ENCODE data around the gene DUS4L.

Gene DUS4L

DNA sequence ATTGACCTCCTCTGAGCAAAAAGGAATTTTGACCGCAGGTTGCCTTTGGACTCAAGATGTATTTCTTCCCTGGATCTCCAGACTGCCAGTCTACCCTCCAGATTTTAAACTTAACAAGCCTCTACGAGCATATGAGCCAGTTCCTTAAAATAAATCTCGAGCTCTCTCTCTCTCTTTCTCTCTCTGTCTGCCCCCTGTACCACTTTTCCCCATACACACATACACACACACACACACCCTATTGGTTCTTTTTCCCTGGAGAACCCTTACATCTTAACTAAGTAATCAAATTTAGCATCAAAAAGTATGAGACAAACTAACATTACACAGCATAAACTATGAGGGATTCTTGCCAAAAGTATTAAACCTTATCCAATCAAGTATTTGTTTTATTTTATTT, 27.6 kb downstream of the DUS4L start:
- no peaks in the 10 kb centered on the region for H3K4me1 Mint-ChIP-seq (ENCODE audit: low read depth)
- no peak overlapping the region for H3K27ac Mint-ChIP-seq
- H3K36me3 Mint-ChIP-seq (ENCODE audit: low read depth), result peaks cover 30% of the 10 kb centered on the region
- no peaks in the 10 kb centered on the region for H3K9me3 Mint-ChIP-seq
- H3K4me3 Mint-ChIP-seq, result no peak overlapping the region
- DNase-seq (ENCODE audit: low spot score), result no peak
- no peaks in the 10 kb centered on the region for H3K27me3 Mint-ChIP-seq (ENCODE audit: low read depth)

- DNase-seq (ENCODE audit: low spot score), result no peak
- no peak overlapping the region for H3K27ac Mint-ChIP-seq
- H3K4me1 Mint-ChIP-seq (ENCODE audit: low read depth), result no peaks in the 10 kb centered on the region
- H3K36me3 Mint-ChIP-seq (ENCODE audit: low read depth), result peaks cover 31% of the 10 kb centered on the region
- H3K9me3 Mint-ChIP-seq, result no peaks in the 10 kb centered on the region
- no peak overlapping the region for H3K4me3 Mint-ChIP-seq
- H3K27me3 Mint-ChIP-seq (ENCODE audit: low read depth), result no peaks in the 10 kb centered on the region
These were observed 28.7 kb downstream of the DUS4L start for GRCh38 chr7:107592361-107593024.

GRCh38 chr7:107593025-107593410, 29.2 kb downstream of the DUS4L start:
- DNase-seq (ENCODE audit: low spot score), result no peak
- Mint-ChIP-seq H3K27ac (no peak overlapping the region), H3K4me3 (no peak overlapping the region), H3K27me3 (ENCODE audit: low read depth) (no peaks in the 10 kb centered on the region), H3K9me3 (no peaks in the 10 kb centered on the region), H3K36me3 (ENCODE audit: low read depth) (peaks cover 34% of the 10 kb centered on the region), H3K4me1 (ENCODE audit: low read depth) (no peaks in the 10 kb centered on the region)

GRCh38 chr7:107594961-107595737, 31.4 kb downstream of the DUS4L start:
- H3K27ac Mint-ChIP-seq, result no peak overlapping the region
- no peaks in the 10 kb centered on the region for H3K9me3 Mint-ChIP-seq
- H3K36me3 Mint-ChIP-seq (ENCODE audit: low read depth), result peaks cover 35% of the 10 kb centered on the region
- H3K4me1 Mint-ChIP-seq (ENCODE audit: low read depth), result no peaks in the 10 kb centered on the region
- H3K4me3 Mint-ChIP-seq, result no peak overlapping the region
- DNase-seq (ENCODE audit: low spot score), result no peak
- no peaks in the 10 kb centered on the region for H3K27me3 Mint-ChIP-seq (ENCODE audit: low read depth)

DNA sequence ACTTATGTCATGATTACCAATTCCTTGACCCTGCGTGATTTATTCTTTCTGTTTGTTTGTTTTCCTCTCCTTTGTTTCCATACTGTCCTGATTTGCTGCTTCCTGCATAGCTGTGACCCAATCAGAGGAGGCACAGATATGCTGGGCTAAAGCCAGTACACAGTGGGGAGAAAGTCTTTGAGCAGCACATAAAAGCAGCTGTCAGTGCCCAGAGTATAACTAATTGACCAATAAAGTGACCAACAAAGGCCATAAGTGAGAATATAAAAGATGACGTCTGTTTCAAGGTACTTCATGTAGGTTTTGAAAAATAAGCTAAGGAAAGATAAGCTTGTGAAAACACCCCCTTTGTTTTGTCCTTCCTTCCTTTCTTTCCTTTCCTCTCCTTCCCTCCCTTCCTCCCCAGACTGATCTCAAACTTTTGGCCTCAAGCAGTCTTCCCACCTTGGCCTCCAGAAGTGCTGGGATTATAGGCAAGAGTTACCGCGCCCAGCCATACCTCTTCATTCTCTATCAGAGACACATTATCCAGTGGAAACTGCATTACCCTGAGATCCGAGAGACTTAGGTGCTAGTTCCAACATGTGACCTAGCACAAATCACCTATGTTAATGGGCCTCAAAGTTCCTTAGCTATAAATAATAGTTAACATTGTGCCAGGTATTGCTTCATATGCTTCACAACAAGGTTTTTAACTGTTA, 33.3 kb downstream of the DUS4L start:
- no peaks in the 10 kb centered on the region for H3K9me3 Mint-ChIP-seq
- H3K27ac Mint-ChIP-seq, result no peak overlapping the region
- H3K36me3 Mint-ChIP-seq (ENCODE audit: low read depth), result peaks cover 38% of the 10 kb centered on the region
- no peaks in the 10 kb centered on the region for H3K27me3 Mint-ChIP-seq (ENCODE audit: low read depth)
- H3K4me1 Mint-ChIP-seq (ENCODE audit: low read depth), result no peaks in the 10 kb centered on the region
- H3K4me3 Mint-ChIP-seq, result no peak overlapping the region
- no peak for DNase-seq (ENCODE audit: low spot score)

GRCh38 chr7:107597582-107597916, 33.8 kb downstream of the DUS4L start:
- H3K27ac Mint-ChIP-seq, result no peak overlapping the region
- H3K27me3 Mint-ChIP-seq (ENCODE audit: low read depth), result no peaks in the 10 kb centered on the region
- H3K36me3 Mint-ChIP-seq (ENCODE audit: low read depth), result peaks cover 39% of the 10 kb centered on the region
- no peaks in the 10 kb centered on the region for H3K4me1 Mint-ChIP-seq (ENCODE audit: low read depth)
- no peak overlapping the region for H3K4me3 Mint-ChIP-seq
- DNase-seq (ENCODE audit: low spot score), result no peak
- H3K9me3 Mint-ChIP-seq, result no peaks in the 10 kb centered on the region

DNA sequence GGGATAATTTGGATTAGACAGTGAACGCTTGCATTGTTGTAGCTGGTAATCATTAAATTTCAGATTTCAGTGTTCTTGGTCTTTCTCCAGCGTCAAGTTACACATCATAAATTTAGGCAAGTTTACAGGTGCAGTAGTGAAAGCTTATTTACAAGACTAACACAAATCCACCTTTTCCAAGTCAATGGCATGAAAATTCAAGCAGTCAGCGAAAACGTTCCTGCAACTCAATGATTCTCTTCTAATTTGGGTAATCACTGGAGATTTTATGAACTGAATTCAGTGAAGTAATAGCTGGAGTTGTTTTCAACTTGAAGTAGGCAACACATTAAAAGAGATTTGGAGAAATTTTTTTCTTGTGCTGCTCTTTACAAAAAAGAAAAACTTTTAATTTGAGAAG, 34.2 kb downstream of the DUS4L start:
- Mint-ChIP-seq H3K27me3 (ENCODE audit: low read depth) (no peaks in the 10 kb centered on the region), H3K4me3 (no peak overlapping the region), H3K36me3 (ENCODE audit: low read depth) (peaks cover 40% of the 10 kb centered on the region), H3K9me3 (no peaks in the 10 kb centered on the region), H3K27ac (no peak overlapping the region), H3K4me1 (ENCODE audit: low read depth) (no peaks in the 10 kb centered on the region)
- no peak for DNase-seq (ENCODE audit: low spot score)

DNA sequence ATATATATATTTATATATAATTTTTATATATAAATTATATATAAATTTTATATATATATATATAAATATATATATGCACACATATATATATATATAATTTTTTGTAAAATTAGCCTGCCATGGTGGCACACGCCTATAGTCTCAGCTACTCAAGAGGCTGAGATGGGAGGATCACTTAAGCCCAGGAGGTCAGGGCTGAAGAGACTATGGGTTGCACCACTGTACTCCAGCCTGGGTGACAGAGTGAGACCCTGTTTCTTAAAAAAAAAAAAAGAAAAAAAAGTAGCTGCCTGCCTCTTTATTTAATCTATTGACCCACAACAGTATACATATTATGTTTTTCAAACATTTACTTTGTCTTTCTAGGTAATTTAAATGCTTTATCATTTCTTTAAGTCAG, 35.5 kb downstream of the DUS4L start:
- Mint-ChIP-seq H3K27me3 (ENCODE audit: low read depth) (no peaks in the 10 kb centered on the region), H3K4me3 (no peak overlapping the region), H3K9me3 (no peaks in the 10 kb centered on the region), H3K36me3 (ENCODE audit: low read depth) (peaks cover 38% of the 10 kb centered on the region), H3K4me1 (ENCODE audit: low read depth) (no peaks in the 10 kb centered on the region), H3K27ac (no peak overlapping the region)
- no peak for DNase-seq (ENCODE audit: low spot score)

DNA sequence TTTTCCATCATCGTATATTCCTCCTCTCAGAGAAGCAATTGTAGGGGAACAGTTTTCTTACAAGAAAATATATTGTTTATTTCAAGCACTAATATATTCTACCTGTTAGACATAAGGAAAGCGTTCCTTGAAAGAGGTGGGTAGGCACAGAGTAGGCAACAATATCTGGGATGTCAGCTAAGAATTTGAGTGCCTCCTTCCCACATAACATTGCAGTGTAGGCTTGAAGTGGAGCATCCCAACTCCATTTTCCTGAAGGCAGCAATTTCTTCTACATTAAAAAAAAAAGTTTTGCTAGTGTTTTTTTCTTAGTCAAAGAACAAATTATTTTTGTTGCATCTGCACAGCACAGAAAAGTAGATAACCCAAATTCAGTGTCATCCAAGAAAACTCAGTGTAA, 37.0 kb downstream of the DUS4L start:
- H3K27me3 Mint-ChIP-seq (ENCODE audit: low read depth), result no peaks in the 10 kb centered on the region
- no peaks in the 10 kb centered on the region for H3K4me1 Mint-ChIP-seq (ENCODE audit: low read depth)
- H3K36me3 Mint-ChIP-seq (ENCODE audit: low read depth), result peaks cover 30% of the 10 kb centered on the region
- no peak overlapping the region for H3K27ac Mint-ChIP-seq
- no peak overlapping the region for H3K4me3 Mint-ChIP-seq
- H3K9me3 Mint-ChIP-seq, result no peaks in the 10 kb centered on the region
- no peak for DNase-seq (ENCODE audit: low spot score)

DNA sequence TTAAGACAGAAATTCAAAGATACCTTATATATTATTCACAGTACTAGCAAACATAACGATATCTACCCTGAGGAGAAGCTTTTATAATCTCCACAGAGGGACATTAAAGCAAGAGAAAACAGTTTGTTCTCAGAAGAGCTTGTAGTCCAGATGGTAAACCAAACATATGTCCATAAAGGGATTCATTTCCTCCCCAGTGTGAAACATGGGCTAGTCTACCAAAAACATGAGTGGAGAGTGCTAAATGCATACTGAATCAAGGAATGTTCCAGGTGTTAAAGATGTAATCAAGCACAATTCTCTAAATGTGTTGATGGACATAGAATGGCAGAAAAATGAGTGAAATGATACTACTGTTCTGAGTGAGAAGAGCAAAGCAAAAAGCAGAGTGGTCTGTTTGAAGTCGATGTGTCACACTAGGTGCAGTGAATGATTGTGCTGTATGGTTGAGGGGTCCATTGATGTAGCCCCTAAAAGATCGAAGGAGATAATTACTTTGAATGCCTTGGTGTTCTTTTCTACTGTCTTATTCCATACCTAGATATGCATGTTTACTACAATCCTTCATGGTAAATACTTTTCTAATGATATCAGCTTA, 41.5 kb downstream of the DUS4L start:
- H3K4me3 Mint-ChIP-seq, result no peak overlapping the region
- H3K36me3 Mint-ChIP-seq (ENCODE audit: low read depth), result peaks cover 19% of the 10 kb centered on the region
- no peaks in the 10 kb centered on the region for H3K9me3 Mint-ChIP-seq

GRCh38 chr7:107606303-107606702, 42.5 kb downstream of the DUS4L start:
- no peak for DNase-seq (ENCODE audit: low spot score)
- Mint-ChIP-seq H3K27me3 (ENCODE audit: low read depth) (no peaks in the 10 kb centered on the region), H3K4me1 (ENCODE audit: low read depth) (no peaks in the 10 kb centered on the region), H3K9me3 (no peaks in the 10 kb centered on the region), H3K36me3 (ENCODE audit: low read depth) (peaks cover 17% of the 10 kb centered on the region), H3K4me3 (no peak overlapping the region), H3K27ac (no peak overlapping the region)

More for the DNA sequence above, 41.5 kb downstream of the DUS4L start:
- no peaks in the 10 kb centered on the region for H3K27me3 Mint-ChIP-seq (ENCODE audit: low read depth)
- H3K4me1 Mint-ChIP-seq (ENCODE audit: low read depth), result no peaks in the 10 kb centered on the region
- no peak for DNase-seq (ENCODE audit: low spot score)
- no peak overlapping the region for H3K27ac Mint-ChIP-seq

DNA sequence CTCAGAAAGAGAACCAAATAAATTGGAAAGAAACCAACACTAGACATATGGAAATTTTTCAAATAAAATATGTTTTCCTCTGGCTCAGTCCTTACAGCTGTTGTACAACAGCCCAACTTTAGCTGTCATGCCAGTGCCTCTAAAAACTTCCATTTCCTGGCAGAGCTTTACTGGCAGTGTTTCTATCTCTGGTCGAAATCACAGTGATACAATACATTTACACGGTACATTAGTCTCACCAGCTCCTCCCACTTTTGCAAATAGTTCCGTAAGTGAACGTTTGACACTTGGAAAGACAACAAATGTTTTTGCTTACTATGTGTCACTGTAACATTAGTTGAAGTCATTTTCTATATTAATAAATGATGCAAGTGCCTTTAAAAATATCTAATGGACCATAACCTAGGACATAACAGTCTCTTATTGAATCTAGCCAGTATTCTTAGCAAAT, 46.1 kb downstream of the DUS4L start:
- H3K27ac Mint-ChIP-seq, result no peak overlapping the region
- H3K27me3 Mint-ChIP-seq (ENCODE audit: low read depth), result no peaks in the 10 kb centered on the region
- no peak overlapping the region for H3K4me3 Mint-ChIP-seq
- H3K36me3 Mint-ChIP-seq (ENCODE audit: low read depth), result peaks cover 26% of the 10 kb centered on the region
- peaks cover 11% of the 10 kb centered on the region for H3K4me1 Mint-ChIP-seq (ENCODE audit: low read depth)
- no peaks in the 10 kb centered on the region for H3K9me3 Mint-ChIP-seq
- DNase-seq (ENCODE audit: low spot score), result no peak

DNA sequence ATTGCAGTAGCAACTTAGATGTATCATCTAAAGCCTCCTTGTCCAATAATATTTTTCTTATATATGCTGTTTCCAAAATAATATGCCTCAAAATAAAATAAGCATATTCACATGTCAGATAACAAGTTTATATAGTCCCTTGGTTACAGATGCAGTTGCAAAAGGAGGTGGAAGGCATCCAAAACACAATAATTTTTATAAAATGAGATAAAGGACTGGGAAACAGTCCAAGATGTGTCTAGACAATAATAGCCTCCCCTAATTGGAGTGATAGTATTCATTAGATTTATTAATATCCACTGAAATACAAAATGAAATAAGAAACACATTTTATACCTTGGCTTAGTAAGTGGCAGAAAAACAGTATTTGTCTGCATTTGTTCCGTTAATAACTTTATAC, 46.6 kb downstream of the DUS4L start:
- Mint-ChIP-seq H3K36me3 (ENCODE audit: low read depth) (peaks cover 29% of the 10 kb centered on the region), H3K9me3 (no peaks in the 10 kb centered on the region), H3K4me1 (ENCODE audit: low read depth) (peaks cover 14% of the 10 kb centered on the region), H3K27me3 (ENCODE audit: low read depth) (no peaks in the 10 kb centered on the region), H3K4me3 (no peak overlapping the region), H3K27ac (no peak overlapping the region)
- no peak for DNase-seq (ENCODE audit: low spot score)

- no peaks in the 10 kb centered on the region for H3K9me3 Mint-ChIP-seq
- H3K27me3 Mint-ChIP-seq (ENCODE audit: low read depth), result no peaks in the 10 kb centered on the region
- no peak overlapping the region for H3K4me3 Mint-ChIP-seq
- H3K36me3 Mint-ChIP-seq (ENCODE audit: low read depth), result peaks cover 40% of the 10 kb centered on the region
- DNase-seq (ENCODE audit: low spot score), result no peak
- no peak overlapping the region for H3K27ac Mint-ChIP-seq
- H3K4me1 Mint-ChIP-seq (ENCODE audit: low read depth), result peaks cover 23% of the 10 kb centered on the region
These were observed 49.7 kb downstream of the DUS4L start for GRCh38 chr7:107613439-107613838.
